HL-60/S4 treated with retinoic acid at 250 ng/mL for 4 days and 3 days (cell line): ENCODE data around the gene ZYG11A.
"Not testable (repeated sequence)": the region's sequence is repeated elsewhere in the genome, so short reads cannot be mapped to it uniquely, and the experiment has no call there.

Experiments used
- in situ Hi-C: fragments of 300-500 bp; cut with MboI; formaldehyde crosslinking; loops from 2 replicates; pipeline ENCODE4 v1.7.0; 2022; ENCODE audit warnings: low sequenced_read_pairs

The ZYG11A gene

DNA sequence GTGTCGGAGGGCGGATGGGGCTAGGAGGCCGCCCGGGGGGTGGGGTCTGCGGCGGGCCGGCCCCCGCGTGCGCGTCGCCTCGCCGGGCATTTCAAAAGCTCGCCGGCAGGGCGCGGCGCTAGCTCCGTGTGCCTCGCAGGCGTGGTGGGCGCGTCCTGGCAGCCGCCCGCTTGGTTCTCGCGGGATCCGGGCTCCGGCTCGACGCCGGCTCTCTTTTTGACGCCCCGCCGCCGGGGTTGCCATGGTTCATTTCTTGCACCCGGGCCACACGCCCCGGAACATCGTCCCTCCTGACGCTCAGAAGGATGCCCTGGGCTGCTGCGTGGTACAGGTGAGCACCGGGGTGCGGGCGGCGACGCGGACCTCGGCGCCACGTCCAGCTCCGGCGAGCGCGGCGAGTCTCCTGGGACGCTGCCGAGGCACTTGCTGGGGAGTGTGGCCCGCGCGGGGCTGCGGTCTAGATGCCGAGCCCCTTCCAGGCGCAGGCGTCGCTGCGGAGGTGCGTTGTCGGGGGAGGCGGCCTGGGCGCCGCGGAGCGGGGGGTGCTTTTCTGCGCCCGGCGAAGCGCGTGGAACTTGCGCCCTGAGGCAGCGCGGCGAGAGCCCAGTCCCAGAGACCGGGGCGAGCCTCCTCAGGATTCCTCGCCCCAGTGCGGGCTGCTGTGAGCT lies at the start of gene ZYG11A:
ZYG11A (plus strand) TSS at position 118 of the 668 bp plus-strand sequence; CDS start at position 242, 124 bp downstream.
- in situ Hi-C loops: no loop called here

DNA sequence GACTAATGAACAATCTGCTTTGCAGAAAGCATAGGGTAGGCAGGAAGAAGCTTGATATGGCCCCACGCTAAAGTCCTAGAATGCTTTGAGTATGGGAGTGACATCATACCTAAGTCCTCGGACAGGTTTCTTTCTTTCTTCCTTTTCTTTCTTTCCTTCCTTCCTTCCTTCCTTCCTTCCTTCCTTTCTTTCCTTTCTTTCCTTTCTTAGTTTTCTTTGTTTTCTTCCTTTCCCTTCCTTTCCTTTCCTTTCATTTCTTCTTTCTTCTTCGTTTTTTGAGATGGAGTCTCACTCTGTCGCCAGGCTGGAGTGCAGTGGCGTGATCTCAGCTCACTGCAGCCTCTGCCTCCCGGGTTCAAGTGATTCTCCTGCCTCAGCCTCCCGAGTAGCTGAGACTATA lies 48.8 kb upstream of the ZYG11A start:
- in situ Hi-C loops: not testable (repeated sequence)

DNA sequence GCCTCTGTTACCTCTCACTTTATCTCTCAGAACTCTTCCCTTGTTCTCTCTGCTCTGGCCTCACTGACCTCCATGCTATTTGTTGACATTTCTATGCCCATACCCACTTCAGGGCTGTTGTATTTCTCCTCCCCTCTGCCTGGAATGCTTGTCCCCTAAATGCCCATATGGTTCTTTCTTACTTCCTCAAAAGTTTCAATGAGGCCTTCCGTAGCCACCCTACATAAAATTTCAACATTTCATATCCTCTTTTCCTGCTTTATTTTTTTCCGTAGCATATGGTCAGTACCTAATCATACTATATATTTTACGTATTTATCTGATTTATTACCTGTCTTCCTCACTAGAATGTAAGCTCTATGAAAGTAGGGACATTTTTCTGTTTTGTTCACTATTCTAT lies 47.1 kb upstream of the ZYG11A start:
- in situ Hi-C loops: no loop called here

DNA sequence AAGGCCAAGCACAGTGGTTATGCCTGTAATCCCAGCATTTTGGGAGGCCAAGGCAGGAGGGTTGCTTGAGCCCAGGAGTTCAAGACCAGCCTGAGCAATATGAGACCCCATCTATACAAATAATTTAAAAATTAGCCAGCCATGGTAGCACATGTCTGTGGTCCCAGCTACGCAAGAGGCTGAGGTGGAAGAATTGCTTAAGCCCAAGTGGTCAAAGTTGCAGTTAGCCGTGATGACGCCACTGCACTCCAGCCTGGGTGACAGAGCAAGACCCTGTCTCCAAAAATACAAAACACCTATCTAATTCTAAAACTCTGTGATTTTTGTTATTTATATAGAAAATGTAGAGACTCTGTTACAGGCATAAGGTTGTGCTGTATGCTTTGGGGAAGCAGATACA lies 44.2 kb upstream of the ZYG11A start:
- in situ Hi-C loops: no loop called here

DNA sequence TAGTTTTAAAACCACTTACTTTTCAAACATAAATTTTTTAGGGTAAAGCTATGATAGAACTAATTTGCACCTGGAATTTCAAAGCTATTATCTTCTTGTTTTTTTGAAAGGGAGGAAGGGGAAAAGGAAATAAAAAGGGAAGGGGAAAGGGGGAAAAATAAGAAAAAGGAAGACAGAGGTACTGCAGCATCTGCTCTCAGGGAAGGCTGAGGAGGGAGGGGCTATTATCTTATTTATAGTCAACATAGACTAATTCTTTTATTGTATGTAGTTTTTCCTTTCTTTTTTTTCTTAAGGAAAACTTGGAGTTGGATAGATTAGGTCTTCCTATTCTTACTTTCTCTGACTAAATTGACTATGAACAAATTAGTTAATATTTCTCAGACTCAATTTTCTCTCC lies 41.5 kb upstream of the ZYG11A start:
- in situ Hi-C loops: no loop called here

DNA sequence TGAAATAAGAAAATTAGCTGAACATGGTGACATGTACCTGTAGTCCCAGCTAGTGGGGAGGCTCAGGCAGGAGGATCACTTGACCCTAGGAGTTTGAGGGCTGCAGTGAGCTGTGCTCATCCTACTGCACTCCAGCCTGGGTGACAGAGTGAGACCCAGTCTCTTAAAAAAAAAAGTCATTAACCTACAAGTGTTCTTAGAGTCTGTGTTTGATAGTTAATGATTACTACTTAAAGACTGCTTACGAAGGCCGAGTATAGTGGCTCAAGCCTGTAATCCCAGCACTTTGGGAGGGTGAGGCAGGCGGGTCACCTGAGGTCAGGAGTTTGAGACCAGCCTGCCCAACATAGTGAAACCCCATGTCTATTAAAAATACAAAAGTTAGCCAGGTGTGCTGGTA lies 38.5 kb upstream of the ZYG11A start:
- in situ Hi-C loops: not testable (repeated sequence)

DNA sequence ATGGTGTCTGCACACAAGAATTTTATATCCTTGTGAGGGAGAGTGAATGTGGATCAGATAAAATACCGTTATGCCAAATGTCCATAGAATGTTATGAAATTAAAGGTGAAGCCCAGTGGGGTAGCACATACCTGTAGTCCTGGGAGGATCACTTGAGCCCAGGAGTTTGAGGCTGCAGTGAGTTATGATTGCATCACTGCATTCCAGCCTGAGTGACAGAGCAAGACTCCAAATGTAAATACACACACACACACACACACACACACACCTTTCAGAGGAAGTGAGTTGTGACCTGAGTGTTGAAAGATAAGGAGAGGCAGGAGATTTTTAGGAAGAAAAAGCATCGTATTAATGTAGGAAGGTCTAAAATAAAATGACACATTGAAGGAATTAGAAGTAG lies 28.1 kb upstream of the ZYG11A start:
- in situ Hi-C loops: no loop called here

DNA sequence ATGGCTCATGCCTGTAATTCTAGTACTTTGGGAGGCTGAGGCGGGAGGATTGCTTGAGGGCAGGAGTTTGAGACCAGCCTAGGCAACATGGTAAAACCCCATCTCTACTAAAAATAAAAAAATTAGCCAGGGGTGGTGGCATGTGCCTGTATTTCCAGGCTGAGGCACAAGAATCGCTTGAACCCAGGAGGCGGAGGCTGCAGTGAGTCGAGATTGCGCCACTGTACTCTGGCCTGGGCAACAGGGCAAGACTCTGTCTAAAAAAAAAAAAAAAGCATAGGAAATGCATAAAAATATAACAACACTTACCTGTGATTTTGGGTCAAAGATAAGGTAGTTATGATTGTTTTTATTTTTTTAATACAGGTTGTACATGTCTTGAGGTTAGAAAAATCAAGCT lies 21.7 kb upstream of the ZYG11A start:
- in situ Hi-C loops: not testable (repeated sequence)

DNA sequence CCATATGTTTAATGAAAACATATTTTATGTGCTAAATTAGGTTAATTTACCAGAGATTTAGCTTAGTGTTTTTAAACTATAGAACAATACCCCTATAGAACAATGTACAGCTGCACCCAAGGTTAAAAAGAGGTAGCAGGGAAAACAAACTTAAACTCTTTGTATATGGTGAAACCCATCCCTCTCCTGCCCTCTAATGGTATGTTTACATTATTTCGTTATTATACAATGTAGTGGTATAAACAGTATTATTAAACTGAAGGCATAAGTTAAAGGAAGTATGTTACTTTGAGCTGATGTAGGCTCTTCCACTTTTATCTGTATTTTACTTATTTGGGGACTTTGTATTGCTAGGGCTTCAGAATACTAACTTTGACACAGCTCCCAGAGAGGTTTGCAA lies 16.7 kb upstream of the ZYG11A start:
- in situ Hi-C loops: no loop called here

DNA sequence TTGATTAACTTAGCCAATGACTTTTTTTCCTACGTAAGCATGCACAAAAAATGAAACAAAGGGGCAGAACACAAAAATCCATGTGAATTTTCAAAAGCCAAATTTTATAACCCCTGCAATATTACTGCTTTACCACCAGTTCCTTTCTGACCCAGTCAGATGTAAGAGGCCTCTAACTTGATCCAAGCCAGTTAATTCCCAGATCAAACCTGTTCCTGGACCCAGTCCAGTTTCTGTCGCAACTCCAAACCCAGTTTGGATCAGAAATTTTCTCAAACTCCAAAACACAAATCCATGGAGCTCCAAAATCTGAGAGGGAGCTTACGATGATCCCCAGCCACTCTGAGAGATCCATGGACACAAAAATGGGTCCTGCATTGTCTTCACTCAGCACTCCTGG lies 7.8 kb upstream of the ZYG11A start:
- in situ Hi-C loops: no loop called here

DNA sequence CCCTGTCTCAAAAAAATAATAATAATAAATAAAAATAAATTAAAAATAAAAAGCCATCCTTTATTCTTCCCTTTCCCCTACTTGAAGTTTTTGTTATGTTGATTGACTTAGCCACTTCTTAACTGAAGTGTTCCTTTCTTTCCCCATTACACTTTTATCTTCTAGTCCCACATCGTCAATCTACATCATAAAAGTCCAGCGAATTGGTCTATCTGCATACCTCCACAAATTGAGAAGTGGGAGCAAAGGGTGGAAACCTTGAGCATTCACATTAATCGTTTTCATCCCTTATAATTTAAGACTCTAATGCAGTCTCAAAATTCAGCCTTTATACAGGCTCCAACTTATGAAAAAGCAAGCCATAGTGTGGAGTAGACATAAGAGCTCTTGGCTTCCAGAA lies 6.5 kb upstream of the ZYG11A start:
- in situ Hi-C loops: no loop called here

DNA sequence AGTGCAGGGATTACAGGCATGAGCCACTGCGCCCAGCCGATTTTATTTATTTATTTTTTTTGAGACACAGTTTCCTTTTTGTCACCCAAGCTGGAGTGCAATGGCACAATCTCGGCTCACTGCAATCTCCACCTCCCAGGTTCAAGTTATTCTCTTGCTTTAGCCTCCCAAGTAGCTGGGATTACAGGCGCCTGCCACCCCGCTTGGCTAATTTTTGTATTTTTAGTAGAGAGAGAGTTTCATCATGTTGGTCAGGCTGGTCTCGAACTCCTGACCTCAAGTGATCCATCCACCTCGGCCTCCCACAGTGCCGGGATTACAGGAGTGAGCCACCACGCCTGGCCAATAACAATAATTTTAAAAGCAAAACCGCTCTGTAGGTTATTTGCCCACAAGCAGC lies 3.4 kb upstream of the ZYG11A start:
- in situ Hi-C loops: not testable (repeated sequence)

DNA sequence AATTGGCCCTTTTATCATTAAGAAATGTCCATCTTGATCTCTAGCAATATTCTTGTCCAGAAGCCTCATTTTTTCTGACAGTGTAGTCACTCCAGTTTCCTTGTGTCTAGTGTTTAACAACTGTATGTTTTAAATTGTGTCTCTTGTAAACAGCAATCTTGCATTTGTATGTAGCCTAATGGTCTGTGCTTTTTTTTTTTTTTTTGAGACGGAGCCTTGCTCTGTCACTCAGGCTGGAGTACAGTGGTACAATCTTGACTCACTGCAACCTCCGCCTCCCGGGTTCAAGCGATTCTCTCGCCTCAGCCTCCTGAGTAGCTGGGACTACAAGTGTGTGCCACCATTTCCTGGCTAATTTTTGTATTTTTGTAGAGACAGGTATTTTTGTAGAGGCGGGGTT lies 2.6 kb downstream of the ZYG11A start:
- in situ Hi-C loops: not testable (repeated sequence)

DNA sequence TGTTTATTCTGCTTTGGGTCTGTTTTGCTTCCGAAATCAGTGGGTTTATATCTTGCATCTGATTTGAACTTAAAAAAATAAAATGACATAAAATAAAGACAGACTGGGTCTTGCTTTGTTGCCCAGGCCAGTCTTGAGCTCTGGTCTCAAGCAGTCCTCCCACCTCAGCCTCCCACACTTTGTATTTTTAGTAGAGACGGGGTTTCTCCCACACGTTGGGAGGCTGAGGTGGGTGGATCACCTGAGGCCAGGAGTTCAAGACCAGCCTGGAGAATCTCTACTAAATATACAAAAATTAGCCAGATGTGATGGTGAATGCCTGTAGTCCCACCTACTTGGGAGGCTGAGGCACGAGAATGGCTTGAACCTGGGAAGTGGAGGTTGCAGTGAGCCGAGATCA lies 5.9 kb downstream of the ZYG11A start:
- in situ Hi-C loops: no loop called here

DNA sequence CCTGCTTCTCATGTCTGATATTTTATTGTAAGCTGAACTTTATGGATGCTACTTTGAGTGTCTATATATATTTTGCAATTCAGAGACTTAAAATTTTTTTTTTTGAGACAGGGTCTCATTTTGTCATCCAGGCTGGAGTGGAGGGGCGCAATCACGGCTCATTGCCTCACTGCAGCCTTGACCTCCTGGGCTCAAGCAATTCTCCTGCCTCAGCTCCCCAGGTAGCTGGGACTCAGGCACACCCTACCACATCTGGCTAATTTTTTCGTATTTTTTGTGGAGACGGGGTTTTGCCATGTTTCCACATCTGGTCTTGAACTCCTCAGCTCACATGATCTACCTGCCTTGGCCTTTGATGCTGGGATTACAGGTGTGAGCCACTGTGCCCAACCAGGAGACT lies 8.4 kb downstream of the ZYG11A start:
- in situ Hi-C loops: no loop called here

DNA sequence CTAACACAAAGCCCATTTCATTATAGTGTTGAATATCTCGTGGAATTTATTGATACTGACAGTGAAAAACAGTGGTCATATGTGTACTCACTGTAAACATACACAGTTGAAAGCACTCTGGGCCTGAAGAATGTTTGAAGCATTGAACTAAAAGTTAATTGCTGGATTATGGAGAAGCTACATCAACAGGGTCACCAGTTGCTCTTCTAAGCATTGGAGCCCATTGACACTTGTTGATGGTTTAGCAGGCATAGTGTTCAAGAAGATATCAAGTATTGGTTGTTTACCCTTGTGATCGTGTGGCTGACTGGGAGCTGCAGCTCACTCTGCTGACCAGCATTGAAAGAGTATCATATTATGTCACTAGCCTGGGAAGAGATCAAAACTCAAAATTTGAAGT lies 10.3 kb downstream of the ZYG11A start:
- in situ Hi-C loops: no loop called here

DNA sequence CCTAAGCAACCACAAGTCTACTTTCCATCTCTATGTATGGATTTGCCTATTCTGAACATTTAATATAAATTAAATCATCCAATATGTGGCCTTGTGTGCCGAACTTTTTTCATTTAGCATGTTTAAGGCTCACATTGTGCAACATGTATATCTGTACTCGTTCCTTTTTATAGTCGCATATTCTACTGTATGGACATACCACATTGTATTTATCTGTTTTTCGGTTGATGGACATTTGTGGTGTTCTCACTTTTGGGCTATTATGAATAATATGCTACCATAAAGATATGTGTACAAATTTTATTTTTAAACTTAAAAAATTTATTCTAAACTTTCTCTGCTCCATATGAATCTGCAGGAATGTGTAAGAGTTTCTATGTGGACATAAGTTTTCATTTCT lies 13.0 kb downstream of the ZYG11A start:
- in situ Hi-C loops: no loop called here

DNA sequence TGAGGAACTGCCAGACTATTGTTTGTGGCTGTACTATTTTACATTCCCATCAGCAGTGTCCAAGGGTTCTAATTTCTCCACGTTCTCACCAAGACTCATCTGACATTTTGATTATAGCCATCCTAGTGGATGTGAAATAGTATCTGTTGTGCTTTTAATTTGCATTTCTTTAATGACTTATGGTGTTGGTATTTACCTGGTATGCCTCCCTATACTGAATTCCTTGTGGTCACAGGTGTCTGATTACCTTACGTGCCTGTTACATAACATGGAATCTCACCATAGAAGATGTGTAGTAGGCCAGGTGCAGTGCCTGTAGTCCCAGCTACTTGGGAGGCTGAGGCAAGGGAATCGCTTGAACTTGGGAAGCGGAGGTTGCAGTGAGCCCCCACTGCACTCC lies 13.5 kb downstream of the ZYG11A start:
- in situ Hi-C loops: no loop called here

DNA sequence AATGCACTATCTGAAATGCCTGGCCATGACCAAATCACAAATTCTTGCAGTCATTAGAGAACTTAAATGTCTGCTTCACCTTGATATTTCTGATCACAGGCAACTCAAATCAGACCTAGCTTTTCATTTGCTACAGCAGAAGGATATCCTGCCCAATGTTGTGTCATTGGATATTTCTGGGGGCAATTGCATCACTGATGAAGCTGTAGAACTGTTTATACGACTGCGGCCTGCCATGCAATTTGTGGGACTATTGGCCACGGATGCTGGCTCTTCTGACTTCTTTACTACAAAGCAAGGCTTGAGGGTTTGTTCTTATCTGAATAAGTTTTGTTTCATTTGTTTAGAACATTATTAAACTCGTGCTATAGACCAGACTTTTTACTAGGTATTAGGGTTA lies 14.9 kb downstream of the ZYG11A start:
- in situ Hi-C loops: no loop called here

DNA sequence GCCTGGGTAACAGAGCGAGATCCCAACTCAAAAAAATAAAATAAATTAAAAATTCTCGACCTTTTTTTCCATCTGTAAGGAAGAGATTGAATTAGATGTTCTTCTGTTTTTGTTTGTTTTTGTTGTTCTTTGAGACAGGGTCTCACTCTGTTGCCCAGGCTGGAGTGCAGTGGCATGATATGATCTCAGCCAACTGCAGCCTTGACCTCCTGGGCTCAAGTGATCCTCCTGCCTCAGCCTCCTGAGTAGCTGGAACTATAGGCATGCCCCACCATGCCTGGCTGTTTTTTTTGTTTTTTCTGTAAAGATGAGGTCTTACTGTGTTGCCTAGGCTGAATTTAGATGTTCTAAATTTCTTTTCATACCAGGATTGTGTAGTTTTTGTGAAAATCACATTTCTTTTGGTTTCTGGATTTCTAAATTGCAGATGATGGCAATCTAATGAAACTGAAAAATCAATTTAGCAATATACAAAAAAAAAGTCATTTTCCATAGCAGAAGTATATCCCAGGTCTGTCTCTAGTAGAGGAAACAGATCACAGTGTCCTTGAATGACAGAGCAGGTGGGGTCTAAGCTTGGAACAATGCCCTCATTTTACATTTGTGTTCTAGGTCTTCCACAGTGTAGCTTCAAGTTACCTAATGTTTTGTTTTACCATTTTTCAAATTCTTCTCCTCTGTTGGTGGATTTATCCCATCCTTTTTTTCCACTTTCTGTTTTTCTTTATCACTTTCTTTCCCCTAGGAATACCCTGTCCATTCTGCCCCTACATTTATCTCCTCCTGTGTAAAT lies 20.3 kb downstream of the ZYG11A start:
- in situ Hi-C loops: no loop called here

DNA sequence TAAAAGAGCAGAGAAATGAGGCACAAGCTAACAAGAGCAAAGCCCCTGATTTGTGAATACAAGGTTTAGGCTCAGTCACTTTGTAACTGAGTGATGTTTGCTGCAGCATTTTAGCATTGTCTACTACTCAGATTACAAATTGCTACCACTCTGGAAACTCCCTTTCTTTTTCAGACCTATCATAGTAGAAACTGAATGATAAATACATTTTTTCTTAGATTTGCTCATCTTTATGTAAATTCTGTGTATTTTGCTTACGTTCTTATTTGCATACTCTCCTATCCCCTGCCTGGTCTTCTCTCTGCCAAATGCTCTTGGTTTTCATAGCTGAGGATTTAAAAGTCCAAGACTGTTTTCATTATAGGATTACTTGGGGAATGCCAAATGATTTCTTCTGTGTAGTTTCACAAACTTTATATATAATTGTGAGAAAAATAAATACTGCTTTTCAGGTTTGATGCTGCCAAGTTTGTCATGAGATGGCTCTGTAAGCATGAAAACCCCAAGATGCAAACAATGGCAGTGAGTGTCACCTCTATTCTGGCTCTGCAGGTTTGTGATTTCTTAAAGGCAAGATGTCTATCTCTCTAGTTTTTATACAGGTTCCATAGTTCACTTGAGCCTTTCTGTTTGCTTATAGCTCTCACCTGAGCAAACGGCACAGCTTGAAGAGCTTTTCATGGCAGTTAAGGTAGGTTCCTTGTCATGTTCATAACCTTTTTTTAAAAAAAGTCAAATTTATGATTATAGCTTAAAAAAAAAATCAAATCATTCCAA lies 24.7 kb downstream of the ZYG11A start:
- in situ Hi-C loops: no loop called here

DNA sequence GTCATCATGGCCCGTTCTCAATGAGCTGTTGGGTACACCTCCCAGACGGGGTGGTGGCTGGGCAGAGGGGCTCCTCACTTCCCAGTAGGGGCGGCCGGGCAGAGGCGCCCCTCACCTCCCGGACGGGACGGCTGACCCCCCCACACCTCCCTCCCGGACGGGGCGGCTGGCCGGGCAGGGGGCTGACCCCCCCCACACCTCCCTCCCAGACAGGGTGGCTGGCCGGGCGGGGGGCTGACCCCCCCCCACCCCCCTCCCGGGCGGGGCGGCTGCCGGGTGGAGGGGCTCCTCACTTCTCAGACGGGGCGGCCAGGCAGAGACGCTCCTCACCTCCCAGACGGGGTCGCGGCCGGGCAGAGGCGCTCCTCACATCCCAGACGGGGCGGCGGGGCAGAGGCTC lies 27.2 kb downstream of the ZYG11A start:
- in situ Hi-C loops: not testable (repeated sequence)
